WTC11 (cell line): ENCODE measurements around the gene LRMDA. TPM values are rescaled to one million over a fixed set of nuclear protein-coding genes. Genes with fewer than 3 reads are reported as not detected.

Source experiments
- ATAC-seq: fragments of 200-7000 bp; cut with Tn5 transposase; 2 replicates; pipeline ENCODE4 v1.10.0; 2021; ENCODE audit warnings: mild to moderate bottlenecking, moderate library complexity
- CTCF ChIA-PET: fragments of 300-600 bp; sonication (Branson Sonifier 250); formaldehyde crosslinking; loops from one replicate; lab custom pipeline; 2021; ENCODE audit warnings: antibody characterized with exemption; lab: Charles Lee
- POLR2A ChIA-PET: fragments of 350-600 bp; sonication (Branson Sonifier 250); formaldehyde crosslinking; loops from one replicate; lab custom pipeline; 2021; ENCODE audit warnings: antibody characterized with exemption; lab: Charles Lee
- DNase-seq: peaks from one replicate; pipeline ENCODE4 v3.0.0; 2021; ENCODE audit warnings: low spot score
- H3K27ac Mint-ChIP-seq: 2 replicates; pipeline ENCODE4 v1.8.0; 2021; ENCODE audit warnings: mixed read lengths
- H3K27me3 Mint-ChIP-seq: 2 replicates; pipeline ENCODE4 v1.8.0; 2021; ENCODE audit warnings: low read depth, mild to moderate bottlenecking, moderate library complexity, mixed read lengths
- H3K36me3 Mint-ChIP-seq: 2 replicates; pipeline ENCODE4 v1.8.0; 2021; ENCODE audit warnings: mixed read lengths
- H3K4me1 Mint-ChIP-seq: 2 replicates; pipeline ENCODE4 v1.8.0; 2022; ENCODE audit warnings: mixed read lengths
- H3K4me3 Mint-ChIP-seq: 2 replicates; pipeline ENCODE4 v1.8.0; 2021; ENCODE audit warnings: mild to moderate bottlenecking, moderate library complexity, mixed read lengths
- H3K9me3 Mint-ChIP-seq: 2 replicates; pipeline ENCODE4 v1.8.0; 2021; ENCODE audit warnings: mixed read lengths
- AFF4 ChIP-seq: sonication (generic); formaldehyde crosslinking; IDR thresholded peaks from 2 replicates; pipeline ENCODE4 v1.8.1; 2023; ENCODE audit warnings: mild to moderate bottlenecking, missing genetic modification reagents, borderline replicate concordance
- ATF6 ChIP-seq: sonication (generic); formaldehyde crosslinking; IDR thresholded peaks from 2 replicates; pipeline ENCODE4 v1.8.1; 2023; ENCODE audit warnings: mild to moderate bottlenecking, missing genetic modification reagents
- CBFB ChIP-seq: sonication (generic); formaldehyde crosslinking; IDR thresholded peaks from 2 replicates; pipeline ENCODE4 v1.8.1; 2022; ENCODE audit warnings: mild to moderate bottlenecking, low read depth, missing genetic modification reagents
- E2F1 ChIP-seq: sonication (generic); formaldehyde crosslinking; IDR thresholded peaks from 2 replicates; pipeline ENCODE4 v1.8.0; 2022; ENCODE audit warnings: mild to moderate bottlenecking, missing genetic modification reagents
- E2F5 ChIP-seq: sonication (generic); formaldehyde crosslinking; IDR thresholded peaks from 2 replicates; pipeline ENCODE4 v1.8.1; 2022; ENCODE audit warnings: mild to moderate bottlenecking, moderate library complexity, missing genetic modification reagents
- HMGXB4 ChIP-seq: sonication (generic); formaldehyde crosslinking; IDR thresholded peaks from 2 replicates; pipeline ENCODE4 v1.8.1; 2023; ENCODE audit warnings: mild to moderate bottlenecking, moderate library complexity, missing genetic modification reagents
- MXD4 ChIP-seq: fragments of 250-450 bp; sonication (Bioruptor Pico); IDR thresholded peaks from 2 replicates; pipeline ENCODE4 v1.8.0; 2021; ENCODE audit warnings: mild to moderate bottlenecking, moderate library complexity, borderline replicate concordance
- NFATC4 ChIP-seq: fragments of 250-450 bp; sonication (Bioruptor Pico); IDR thresholded peaks from 2 replicates; pipeline ENCODE4 v1.9.0; 2021; ENCODE audit warnings: mild to moderate bottlenecking
- NR2C2 ChIP-seq: sonication (generic); formaldehyde crosslinking; IDR thresholded peaks from 2 replicates; pipeline ENCODE4 v1.8.0; 2022; ENCODE audit warnings: mild to moderate bottlenecking, missing genetic modification reagents
- OVOL2 ChIP-seq: fragments of 250-450 bp; sonication (Bioruptor Pico); IDR thresholded peaks from 2 replicates; pipeline ENCODE4 v1.9.0; 2021; ENCODE audit warnings: mild to moderate bottlenecking, borderline replicate concordance
- USF1 ChIP-seq: sonication (generic); formaldehyde crosslinking; IDR thresholded peaks from 2 replicates; pipeline ENCODE4 v1.8.0; 2022; ENCODE audit warnings: mild to moderate bottlenecking, missing genetic modification reagents
- ZNF121 ChIP-seq: sonication (generic); formaldehyde crosslinking; IDR thresholded peaks from 2 replicates; pipeline ENCODE4 v1.8.0; 2023; ENCODE audit warnings: missing genetic modification reagents
- ZNF317 ChIP-seq: sonication (generic); formaldehyde crosslinking; IDR thresholded peaks from 2 replicates; pipeline ENCODE4 v1.8.1; 2023; ENCODE audit warnings: low read depth, mild to moderate bottlenecking, moderate library complexity, missing genetic modification reagents, borderline replicate concordance
- ZNF532 ChIP-seq: fragments of 250-450 bp; sonication (Bioruptor Pico); IDR thresholded peaks from 2 replicates; pipeline ENCODE4 v1.9.0; 2021; ENCODE audit warnings: mild to moderate bottlenecking, borderline replicate concordance
- total RNA-seq: library from RNA; stranded (reverse); gene quantifications from 3 replicates; pipeline ENCODE4 v1.2.3, GENCODE V29; 2021

LRMDA gene
- total RNA-seq, 1 experiment from 2014 or later = 0.92 TPM

- CTCF ChIA-PET = no interaction called here
- peaks cover 37% of the 10 kb centered on the region for H3K4me1 Mint-ChIP-seq
Measured at GRCh38 chr10:76197293-76197692, 765.9 kb downstream of the LRMDA start.

GRCh38 chr10:76198287-76199035 is 767.0 kb downstream of the LRMDA start:
- Mint-ChIP-seq H3K4me1 (peaks cover 30% of the 10 kb centered on the region), H3K9me3 (peaks cover 4% of the 10 kb centered on the region; the same call in 1 of the 2 replicates), H3K4me3 (no peak overlapping the region), H3K27me3 (peaks cover 6% of the 10 kb centered on the region), H3K36me3 (no peaks in the 10 kb centered on the region), H3K27ac (no peak overlapping the region)
- CTCF ChIA-PET = no interaction called here
- DNase-seq (no peak), ATAC-seq (no peak)
- POLR2A ChIA-PET = no interaction called here
- no peak for TF ChIP-seq ZNF317
- TF ChIP-seq ZNF532 (CRISPR knock-in tag) = no peak
- no peak for TF ChIP-seq ATF6 (CRISPR knock-in tag)
- no peak for TF ChIP-seq E2F1 (CRISPR knock-in tag)
- TF ChIP-seq CBFB (CRISPR knock-in tag) = no peak
- no peak for TF ChIP-seq MXD4 (CRISPR knock-in tag)
- no peak for TF ChIP-seq HMGXB4 (CRISPR knock-in tag)
- TF ChIP-seq E2F5 (CRISPR knock-in tag) = no peak
- no peak for TF ChIP-seq NR2C2
- TF ChIP-seq NFATC4 (CRISPR knock-in tag) = no peak

More at GRCh38 chr10:76197293-76197692, 765.9 kb downstream of the LRMDA start:
- H3K27me3 Mint-ChIP-seq = peaks cover 6% of the 10 kb centered on the region; the same call in 1 of the 2 replicates
- peaks cover 4% of the 10 kb centered on the region; the same call in 1 of the 2 replicates for H3K9me3 Mint-ChIP-seq
- TF ChIP-seq OVOL2 (CRISPR knock-in tag) = no peak
- TF ChIP-seq USF1 = no peak
- TF ChIP-seq ZNF121 (CRISPR knock-in tag) = no peak
- no peak for TF ChIP-seq AFF4 (CRISPR knock-in tag)
- POLR2A ChIA-PET = no interaction called here
- H3K27ac Mint-ChIP-seq = no peak overlapping the region
- no peak overlapping the region for H3K4me3 Mint-ChIP-seq
- no peaks in the 10 kb centered on the region for H3K36me3 Mint-ChIP-seq
- no peak for ATAC-seq
- no peak for DNase-seq
